ENCODE measurements around the gene FNBP1L.
"Not testable (repeated sequence)": the region's sequence is repeated elsewhere in the genome, so short reads cannot be mapped to it uniquely, and the experiment has no call there.

The FNBP1L gene

GRCh38 chr1:93537924-93538323 is 90.0 kb downstream of the FNBP1L start:
- DNase-seq = no peak

GRCh38 chr1:93541045-93541444 is 93.1 kb downstream of the FNBP1L start:
- no peak for DNase-seq

GRCh38 chr1:93542398-93542797 is 94.5 kb downstream of the FNBP1L start:
- DNase-seq = no peak

- no peak for DNase-seq
Measured at GRCh38 chr1:93546162-93546863, 98.4 kb downstream of the FNBP1L start.

- no peak for DNase-seq
Measured at GRCh38 chr1:93549131-93549530, 101.2 kb downstream of the FNBP1L start.

- no peak for DNase-seq
Measured at GRCh38 chr1:93549811-93550210, 101.9 kb downstream of the FNBP1L start.

- DNase-seq = no peak
Measured at GRCh38 chr1:93552741-93553455, 105.0 kb downstream of the FNBP1L start.

GRCh38 chr1:93553886-93554490 is 106.1 kb downstream of the FNBP1L start:
- not testable (repeated sequence) for DNase-seq

- no peak for DNase-seq
Measured at GRCh38 chr1:93554883-93555872, 107.3 kb downstream of the FNBP1L start.

GRCh38 chr1:93556291-93556690 is 108.4 kb downstream of the FNBP1L start:
- no peak for DNase-seq

GRCh38 chr1:93559045-93559444 is 111.1 kb downstream of the FNBP1L start:
- DNase-seq = no peak

GRCh38 chr1:93559695-93560094 is 111.8 kb downstream of the FNBP1L start:
- DNase-seq = no peak

- DNase-seq = no peak
Measured at GRCh38 chr1:93565496-93566206, 117.7 kb downstream of the FNBP1L start.

- DNase-seq = no peak
Measured at GRCh38 chr1:93566227-93566626, 118.3 kb downstream of the FNBP1L start.

GRCh38 chr1:93567255-93567918 is 119.5 kb downstream of the FNBP1L start:
- DNase-seq = no peak

GRCh38 chr1:93569489-93569888 is 121.6 kb downstream of the FNBP1L start:
- DNase-seq = no peak

GRCh38 chr1:93571623-93572310 is 123.8 kb downstream of the FNBP1L start:
- no peak for DNase-seq

- DNase-seq = no peak
Measured at GRCh38 chr1:93573940-93574469, 126.1 kb downstream of the FNBP1L start.

GRCh38 chr1:93574511-93574910 is 126.6 kb downstream of the FNBP1L start:
- no peak for DNase-seq

GRCh38 chr1:93574991-93575390 is 127.1 kb downstream of the FNBP1L start:
- no peak for DNase-seq

All from CD4-positive, alpha-beta T cell treated with Interleukin-10 for 1 hour (primary cell).